Colon (tissue), 2 donors: ENCODE data around the gene NT5DC3.

Experiments used
- FAIRE-seq: peaks from 2 replicates; lab custom pipeline; 2012; peaks lifted over from hg19 to GRCh38; lab: Jason Lieb, UNC
- donor health status: control.
- donor health status: control.

Gene NT5DC3

DNA sequence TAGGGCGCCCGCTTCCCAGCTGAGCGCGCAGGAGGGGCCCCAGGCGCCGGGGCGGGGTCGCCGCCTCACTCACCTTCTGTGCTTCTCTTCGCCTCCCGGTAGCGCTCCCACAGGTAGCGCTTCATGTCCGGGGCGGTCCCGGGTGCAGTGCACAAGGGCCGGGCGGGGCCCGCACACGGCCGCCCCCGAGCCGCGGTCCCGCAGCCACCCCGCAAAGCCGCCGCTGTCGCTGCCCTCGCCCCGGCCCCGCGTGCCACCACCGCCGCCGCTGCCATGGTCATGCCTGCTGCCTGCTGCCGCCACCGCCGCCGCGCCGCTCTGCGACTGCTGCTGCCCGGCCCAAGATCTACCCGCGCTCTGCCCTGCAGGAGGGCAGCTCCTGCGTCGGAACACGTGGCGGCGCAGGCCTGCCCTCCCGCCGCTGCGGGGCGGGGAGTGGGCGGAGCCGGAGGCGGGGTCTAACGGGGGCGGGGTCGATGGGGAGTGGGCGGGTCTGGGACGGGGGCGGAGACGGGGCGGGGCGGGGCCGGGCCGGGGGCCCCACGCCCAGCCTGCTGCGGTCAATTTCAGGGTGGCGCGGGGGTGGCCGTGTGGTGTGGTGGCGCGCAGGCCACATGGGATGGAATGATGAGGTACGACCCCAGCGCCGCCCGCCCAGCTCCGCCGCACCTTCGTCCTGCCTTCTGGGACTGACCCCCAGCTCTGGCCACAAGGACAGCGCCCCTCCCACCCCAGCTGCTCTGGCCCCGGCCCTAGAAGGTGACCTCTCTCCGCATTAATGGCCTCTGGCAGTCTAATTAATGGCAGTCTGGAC, at the start of gene NT5DC3:
TSS of gene NT5DC3 (minus strand) at position 359 of the 814 bp plus-strand sequence. CDS start at position 281, 78 bp downstream.
- FAIRE-seq: no peak

DNA sequence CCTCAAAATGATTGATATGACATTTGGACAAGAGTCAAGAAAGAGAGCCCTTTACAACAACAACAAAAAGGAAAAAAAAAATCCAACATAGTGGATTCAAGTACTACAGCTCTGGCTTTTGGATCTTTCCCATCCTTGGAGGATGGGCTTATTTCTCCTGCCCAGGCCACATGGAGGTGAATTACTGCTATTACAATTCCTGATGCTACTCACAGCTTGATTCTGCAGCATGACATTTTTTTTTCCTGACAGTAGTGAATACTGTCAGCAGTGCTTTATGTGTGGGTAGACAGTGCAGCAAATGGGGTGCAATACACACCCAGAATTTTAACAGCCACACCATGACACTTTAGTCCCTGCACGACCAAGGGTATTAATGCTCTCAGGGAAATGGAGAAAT, 46.7 kb upstream of the NT5DC3 start:
- FAIRE-seq: no peak

DNA sequence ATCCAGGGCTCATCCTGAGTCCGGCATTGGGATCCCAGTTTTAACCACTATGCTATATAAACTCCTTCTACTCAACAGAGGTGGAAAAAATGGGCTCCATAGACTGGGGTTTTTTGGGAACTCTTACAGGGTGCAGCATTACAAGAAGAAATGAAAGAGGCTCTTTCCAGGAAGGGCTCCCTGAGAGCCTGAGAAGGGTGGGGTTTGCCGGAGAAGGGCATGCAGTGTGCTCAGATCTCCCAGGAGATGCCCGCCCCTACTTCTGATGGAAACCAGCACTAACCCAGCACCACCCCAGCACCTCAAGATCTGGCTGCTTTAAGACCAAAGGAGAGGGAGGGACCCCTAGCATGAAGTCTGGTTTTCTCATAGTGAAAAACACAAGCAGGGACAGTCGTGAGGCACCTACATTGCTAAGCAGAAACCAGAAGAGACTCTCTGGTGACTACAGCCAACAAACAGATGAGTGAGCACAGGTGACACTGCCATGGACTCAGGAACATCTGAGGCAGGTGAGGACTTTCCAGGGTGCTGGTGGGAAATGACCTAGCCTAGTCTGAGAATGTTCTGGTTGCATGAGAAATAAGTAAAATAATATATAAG, 45.3 kb upstream of the NT5DC3 start:
- FAIRE-seq: no peak

DNA sequence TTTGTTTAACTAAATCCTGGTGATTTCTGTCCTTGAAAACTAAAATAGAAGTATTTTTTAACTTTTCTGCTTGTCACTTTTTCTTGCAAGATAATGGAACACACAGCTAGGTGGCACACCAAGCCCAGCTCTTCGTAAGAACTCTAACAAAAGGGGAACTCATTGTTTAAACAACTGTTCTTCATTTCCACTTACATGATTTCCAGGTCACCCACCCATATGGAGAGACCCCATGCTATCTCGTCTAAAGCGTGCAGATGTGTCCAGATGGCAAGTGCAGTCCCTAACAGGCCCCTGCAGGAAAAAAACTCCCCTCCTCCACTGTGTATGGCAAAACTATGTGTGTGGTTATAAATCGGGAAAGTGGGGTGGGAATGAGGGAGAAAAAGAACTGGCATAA, 43.3 kb upstream of the NT5DC3 start:
- FAIRE-seq: no peak

DNA sequence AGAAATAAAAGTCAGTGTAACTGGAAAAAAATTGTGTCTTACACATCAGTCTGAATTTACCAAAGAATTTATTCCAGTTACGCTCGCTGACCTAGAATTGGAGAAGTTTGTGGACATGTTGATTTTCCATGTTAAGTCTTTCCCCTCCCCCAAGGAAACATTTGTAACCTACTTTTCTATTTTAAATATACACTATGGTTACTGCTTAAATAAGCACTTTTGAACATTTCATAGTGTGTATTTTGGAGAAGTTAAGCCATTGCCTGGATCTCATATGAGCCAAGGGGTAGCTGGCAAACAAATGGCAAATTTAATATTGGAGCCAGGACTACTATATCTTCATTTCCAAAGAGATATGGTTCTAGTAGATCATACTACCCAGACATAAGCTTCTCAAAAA, 42.9 kb upstream of the NT5DC3 start:
- FAIRE-seq: no peak

DNA sequence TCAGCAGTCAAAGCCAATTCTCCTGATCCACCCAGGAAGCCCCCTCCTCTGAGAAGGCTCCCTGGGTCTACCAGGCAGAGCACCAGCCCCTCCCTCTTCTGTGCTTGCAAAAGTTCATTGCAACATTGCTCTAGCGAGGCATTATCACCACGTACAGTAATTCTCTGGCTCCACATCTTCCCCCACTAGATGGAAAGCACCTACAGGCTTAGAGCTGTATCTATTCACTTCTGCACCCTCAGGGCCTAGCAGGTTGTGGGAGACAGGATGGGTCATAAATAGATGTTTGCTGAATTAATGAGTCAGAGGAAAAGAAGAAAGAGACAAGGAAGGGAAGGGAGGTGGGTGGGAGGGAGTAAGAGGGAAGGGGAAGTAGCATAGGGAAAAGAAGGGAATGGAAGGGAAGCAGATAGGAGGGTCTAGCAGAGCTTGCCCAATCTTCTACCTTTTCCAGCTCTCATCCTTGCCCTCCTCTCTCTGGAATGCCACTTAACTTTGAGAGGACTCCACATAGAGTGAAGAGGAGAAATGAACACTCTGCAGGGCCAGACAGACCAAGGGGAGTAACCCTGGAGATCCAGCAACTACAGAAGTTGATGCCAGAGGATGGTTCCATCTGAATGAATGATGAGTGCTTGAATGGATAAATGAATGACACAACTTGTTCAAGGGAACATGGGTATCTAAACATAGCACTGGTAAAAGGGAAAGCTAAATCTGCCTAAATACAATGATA, 42.0 kb upstream of the NT5DC3 start:
- no peak for FAIRE-seq

DNA sequence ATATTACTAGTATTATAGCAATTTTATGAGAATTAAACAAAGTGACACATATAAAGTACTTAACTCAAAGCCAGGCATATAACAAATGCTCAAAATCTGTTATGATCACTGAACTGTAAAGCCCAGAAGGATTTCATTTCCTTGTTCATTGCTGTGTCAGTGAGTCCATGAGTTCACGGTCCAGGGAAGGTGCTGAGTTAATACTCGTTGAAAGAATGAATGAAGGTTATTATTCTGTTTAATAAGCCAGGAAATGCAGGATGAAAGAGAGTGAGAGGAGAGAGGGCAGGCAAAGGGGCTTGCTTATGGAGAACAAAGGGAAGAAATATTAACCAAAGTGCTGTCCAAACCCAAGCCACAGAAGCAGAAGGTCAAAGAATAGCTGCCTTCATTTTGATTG, 40.2 kb upstream of the NT5DC3 start:
- no peak for FAIRE-seq

DNA sequence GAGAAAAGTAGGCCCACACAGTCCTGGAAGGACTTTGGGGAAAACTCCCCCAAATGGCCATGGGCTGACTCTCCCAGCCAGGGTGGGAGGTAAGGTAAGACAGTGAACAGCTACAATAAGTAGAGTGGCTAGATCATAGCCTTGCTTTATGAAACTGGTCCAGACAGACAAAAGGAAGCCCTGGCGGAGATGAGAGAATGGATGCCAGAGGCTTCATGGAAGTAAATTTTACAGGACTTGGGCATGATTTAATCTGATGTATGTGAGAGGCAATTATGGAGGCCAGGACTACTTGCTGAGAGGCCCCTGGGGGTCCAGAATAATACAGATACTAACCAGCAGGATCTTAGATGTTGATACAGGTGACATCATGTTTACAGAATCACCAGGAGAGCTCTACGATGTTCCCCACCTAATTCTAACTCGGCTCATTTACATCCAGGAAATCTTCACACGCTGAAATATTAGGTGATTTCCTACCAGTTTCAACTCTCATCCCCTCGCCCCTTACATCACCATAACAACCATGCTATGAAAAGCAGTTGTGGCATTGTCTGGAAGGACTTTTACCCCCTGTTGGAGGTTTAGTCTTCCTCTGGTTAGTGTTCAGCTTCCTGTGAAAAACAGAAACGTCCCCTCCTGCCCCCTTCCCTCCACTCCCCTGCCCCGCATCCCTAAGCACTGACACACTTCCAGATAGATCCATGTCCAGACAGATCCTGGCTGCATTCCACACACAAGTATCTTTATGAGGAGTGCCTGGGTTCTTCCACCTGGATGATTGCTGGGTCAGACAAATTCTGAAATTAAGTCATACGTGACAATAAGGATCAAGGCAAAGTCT, 39.5 kb upstream of the NT5DC3 start:
- no peak for FAIRE-seq

DNA sequence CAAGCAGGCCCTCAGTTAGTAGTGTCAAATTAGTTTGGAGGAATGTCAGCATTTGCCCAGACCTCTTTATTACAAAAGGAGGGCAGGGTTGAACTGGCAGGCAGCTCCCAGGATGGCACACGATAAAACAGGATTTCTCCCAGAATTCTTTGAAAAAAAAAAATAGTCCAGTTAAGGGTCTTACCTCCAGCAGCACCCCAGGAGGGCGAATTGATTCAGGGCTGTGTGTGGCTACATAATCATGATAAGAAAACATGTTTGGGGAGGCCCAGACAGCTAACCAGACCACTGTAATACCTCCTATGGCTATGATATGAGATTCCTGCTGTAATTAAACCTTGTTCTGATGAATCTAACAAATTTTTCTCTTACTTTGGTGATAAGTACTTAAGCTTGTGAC, 38.8 kb upstream of the NT5DC3 start:
- no peak for FAIRE-seq

DNA sequence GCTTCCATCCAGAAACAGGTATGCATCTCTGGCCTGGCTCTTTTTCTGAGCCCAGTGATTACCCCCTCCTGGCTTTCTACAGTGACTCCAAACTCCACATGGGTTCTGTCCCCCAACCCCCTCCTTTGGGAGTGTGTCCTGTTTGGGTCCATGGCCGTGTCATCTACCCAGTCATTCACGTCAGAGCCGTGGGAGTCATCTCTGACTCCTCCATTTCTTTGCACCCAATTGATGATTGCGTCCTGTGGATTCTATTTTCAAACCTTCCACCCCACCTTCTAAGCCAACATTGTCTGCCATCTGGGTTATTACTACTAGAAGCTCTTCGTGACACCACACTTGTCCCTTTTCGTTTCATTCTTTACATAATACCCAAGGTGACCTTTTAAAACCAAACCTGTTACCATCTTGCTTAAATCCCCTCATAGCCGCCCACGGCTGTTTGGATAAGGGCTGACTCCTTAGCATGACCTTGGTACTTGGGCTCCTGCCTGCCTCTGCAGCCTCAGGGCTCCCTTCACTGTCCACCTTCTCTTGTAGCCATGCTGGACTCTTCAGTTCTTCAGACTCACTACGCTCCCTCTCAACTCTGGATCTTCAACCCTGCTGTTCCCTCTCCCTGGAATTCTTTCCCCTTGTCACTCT, 38.1 kb upstream of the NT5DC3 start:
- FAIRE-seq: no peak

DNA sequence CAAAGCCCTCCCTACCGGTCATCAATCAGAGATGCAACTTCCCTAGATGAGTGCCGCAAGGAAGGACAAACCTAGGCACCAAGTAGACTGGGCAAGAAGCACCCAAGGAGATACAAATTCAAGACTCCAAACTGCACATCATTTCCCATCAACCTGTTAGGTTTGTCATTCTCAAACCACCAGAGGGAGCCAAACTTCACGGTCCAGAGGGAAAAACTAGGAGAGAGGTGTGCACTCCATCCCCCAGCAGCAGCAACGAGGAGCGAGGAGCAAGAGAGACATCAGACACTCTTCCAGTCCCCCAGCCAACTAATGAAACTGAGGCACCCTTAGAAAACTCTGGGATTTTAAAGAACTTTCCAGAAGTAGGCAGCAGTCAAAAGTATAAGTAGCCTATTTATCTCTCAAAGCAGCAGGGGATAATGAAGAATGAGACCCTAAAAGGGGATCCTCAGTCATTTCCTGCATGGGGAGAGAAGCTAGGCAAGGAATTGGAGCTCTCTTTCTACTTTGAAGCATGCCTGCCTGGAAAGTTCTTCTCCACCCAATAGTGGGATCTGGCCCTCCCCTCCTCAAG, 37.0 kb upstream of the NT5DC3 start:
- no peak for FAIRE-seq

DNA sequence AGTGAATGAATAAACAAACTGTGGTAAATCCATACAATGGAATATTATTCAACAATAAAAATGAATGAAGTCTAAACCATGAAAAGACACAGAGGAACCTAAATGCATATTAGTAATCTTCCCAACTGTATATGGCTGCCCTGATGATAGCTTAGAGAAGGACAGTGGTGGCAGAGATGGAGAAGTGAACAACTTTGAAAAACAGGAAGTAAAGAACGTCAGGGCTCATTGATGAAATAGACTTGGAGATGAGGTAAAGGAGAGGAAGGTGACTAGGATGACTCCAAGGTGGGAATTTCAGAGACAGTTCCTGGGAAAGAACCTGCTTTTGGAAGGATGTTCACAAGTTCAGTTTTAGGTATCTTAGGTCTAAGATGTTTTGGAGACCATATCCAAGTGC, 36.3 kb upstream of the NT5DC3 start:
- FAIRE-seq: no peak

DNA sequence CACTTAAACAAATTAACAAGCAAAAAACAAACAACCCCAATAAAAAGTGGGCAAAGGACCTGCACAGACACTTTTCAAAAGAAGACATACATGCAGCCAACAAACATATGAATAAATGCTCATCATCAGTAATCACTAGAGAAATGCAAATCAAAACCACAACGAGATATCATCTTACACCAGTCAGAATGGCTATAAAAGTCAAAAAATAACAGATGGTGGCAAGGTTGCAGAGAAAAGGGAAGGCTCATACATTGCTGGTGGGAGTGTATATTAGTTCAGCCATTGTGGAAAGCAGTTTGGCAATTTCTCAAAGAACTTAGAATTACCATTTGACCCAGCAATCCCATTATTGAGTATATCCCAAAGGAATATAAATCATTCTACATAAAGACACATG, 34.6 kb upstream of the NT5DC3 start:
- no peak for FAIRE-seq

DNA sequence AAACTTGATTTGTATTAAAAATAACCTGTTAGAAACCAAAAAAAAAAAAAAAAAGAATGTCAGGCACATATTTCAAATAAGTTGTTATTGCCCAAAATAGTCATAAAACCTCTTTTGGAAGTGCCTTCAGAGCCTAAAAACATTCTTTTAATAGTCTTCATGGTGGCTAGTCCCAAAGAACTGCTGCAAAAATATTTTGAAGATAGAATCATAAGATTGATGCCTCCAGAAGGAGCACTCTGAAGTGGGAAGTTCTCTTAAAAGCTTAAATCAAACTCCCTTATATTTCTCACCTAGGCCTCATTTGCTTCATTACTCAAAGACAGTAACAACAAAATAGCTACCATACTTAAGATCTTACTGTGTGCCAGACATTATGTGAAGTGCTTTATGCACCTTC, 27.2 kb upstream of the NT5DC3 start:
- FAIRE-seq: no peak

DNA sequence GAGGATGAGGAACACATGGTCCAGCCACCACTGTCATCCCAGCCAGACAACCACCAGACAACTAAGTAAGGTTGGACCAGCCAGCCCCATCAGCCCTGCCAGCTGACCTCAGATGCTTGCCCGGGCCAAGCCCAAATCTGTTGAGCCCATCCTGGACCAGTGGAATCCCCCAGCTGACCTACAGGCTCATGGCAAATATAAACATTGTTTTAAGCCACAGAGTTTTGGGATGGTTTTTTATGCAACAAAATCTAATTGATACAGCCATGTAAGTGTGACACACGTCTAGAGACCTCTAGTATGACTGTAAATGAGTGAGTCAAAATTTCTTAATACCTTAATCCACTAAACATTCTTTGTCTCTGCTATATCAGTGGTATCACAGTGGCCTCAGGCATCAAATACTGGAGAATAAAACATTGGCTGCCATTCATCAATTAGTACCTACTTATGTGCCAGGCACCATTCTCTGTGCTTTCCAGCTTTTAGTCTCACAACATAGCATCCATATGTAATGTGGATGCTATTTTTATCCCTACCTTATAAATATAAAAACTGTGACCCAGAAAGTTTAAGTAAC, 24.2 kb upstream of the NT5DC3 start:
- no peak for FAIRE-seq

DNA sequence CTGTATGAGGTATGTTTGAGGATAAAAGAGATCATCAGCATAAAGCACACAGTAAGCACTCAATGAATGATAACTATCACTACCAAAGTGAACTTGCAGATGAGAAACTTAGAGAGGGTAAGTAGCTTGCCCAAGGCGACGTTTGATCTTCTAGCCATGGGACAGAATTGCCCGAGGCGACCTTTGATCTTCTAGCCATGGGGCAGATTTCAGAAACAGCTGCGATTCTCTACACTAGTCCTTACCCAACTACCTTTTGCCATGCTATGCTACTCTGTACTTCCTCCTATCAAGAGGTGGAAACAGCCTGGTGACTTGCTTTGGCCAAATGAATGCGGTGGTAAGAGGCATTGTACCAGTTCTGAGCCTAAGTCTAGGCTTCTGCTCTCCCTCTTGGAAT, 23.7 kb upstream of the NT5DC3 start:
- FAIRE-seq: no peak

DNA sequence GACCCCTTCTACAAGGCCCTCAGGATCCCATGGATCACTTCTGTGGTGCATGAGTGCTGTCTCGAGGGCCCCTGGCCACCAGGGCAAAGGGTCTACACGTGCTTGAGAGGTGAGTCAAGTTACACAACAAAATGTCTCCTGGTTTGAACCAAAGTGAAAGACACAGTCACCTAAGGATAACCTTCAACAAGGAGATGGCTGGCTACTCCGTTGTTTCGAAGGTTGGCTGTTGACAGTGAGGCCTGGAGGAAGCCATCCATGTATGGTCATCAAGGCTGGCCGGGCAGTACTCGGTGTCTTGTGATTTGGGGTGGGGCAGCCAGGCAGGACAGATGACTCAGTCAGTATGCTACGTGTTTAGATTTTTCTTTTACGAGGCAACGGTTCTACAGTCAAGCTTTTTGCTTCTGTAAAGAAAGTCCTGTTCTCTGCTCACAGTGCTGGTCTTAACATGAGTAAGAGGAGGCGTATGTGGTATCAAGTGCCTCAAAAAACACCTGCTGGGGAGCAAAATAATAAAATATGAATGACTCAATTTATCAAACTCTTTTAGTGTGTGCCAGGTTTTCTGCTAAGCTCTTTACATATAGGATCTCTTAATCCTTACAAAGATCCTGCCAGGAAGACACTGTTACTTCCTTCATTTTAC, 18.0 kb upstream of the NT5DC3 start:
- no peak for FAIRE-seq

DNA sequence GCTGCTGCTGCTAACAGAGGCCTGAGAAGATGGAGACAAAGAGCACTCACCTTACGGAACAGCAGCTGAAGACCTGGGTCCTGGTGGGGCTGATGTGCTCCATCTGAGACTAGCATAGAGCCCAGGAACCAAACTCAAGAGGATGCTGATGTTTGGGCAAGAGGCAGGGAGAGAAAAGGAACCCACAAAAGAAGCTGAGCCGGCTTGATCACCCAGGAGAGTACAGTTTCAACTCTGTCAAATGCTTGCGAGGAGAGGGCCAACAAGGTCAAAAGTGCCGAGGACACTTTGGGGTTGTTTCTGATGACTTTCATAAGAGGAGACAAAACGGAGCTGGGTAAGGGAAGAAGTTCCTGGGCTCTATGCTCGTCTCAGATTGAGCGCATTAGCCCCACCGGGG, 17.3 kb upstream of the NT5DC3 start:
- no peak for FAIRE-seq

DNA sequence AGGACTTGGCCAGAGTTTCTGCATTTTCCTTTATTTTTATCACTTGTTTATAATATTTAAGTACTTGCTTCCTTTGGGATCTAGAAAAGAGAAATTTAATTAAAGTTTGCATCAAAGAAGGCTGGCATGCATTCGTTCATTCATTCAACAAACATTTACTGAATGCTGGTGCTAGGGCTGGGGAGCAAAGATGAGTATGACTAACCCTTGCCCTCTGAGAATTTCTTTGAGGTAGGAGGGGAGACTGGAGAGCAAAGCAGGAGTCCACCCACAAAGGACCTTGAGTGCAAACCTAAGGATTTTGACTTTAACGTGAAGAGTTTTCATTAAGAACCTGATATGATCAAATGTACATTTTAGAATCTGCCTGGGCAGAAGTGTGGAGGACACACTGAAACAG, 16.1 kb upstream of the NT5DC3 start:
- FAIRE-seq: no peak

DNA sequence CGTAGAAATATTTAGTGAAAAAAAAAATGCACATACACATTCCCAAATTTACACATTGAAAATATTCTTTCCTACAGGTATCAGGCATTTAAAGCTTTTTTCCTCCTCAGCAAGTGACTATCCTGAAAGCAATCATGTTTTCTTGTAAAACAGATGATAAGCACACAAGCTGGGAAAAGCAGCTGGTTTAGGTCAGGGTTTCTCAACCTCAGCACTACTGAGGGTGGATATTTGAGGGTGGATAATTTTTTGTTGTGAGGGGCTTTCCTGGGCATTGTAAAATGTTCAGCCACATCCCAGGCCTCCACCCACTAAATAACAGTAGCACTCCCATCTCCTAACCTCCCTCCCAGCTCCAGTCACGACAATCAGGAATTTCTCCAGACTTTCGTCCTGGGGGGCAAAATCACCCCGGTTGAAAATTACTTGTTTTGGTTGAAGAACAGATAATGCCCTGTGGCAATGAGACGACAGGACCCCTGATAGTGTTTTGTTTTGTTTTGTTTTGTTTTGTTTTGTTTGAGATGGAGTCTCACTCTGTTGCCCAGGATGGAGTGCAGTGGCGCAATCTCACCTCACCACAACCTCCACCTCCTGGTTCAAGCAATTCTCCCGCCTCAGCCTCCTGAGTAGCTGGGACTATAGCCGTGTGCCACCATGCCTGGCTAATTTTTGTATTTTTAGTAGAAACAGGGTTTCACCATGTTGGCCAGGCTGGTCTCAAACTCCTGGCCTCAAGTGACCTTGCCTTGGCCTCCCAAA, 15.0 kb upstream of the NT5DC3 start:
- no peak for FAIRE-seq
